GM08714 (cell line): ENCODE results near the gene OSTN.

Experiments used
- H3K4me3 ChIP-seq: fragments of 200-500 bp; sonication (Bioruptor generic); 2 replicates; pipeline ENCODE4 v1.5.1; 2014; ENCODE audit warnings: mild to moderate bottlenecking, low read length, inconsistent platforms
- ZNF274 ChIP-seq: IDR thresholded peaks from 2 replicates; pipeline ENCODE4 v1.6.1; 2012; ENCODE audit warnings: mild to moderate bottlenecking, low read depth, low read length

The OSTN gene

DNA sequence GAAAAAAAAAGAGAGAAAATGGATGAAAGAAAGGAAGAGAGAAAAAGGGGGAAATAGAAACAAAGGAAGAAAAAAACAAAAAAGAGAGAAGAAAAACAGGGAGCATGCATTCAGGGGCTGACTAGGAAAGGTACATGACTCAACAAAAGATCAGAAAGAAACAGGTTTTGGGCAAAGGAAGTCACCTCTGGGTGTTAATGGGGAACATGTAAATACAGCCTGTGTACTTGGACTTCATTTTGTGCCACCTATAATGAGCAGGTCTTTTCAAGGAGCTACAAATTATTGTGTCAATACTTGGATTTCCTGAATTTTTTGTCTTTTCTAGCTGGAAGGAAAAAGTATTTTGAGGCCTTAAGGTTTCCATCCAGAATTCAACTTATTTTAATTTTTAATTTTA lies 76.7 kb downstream of the OSTN start:
- H3K4me3 ChIP-seq, result no peak overlapping the region
- TF ChIP-seq ZNF274, result no peak

GRCh38 chr3:191280111-191280510 lies 81.1 kb downstream of the OSTN start:
- TF ChIP-seq ZNF274, result no peak
- no peak overlapping the region for H3K4me3 ChIP-seq

- no peak overlapping the region for H3K4me3 ChIP-seq
- TF ChIP-seq ZNF274, result no peak
These were observed 81.8 kb downstream of the OSTN start for GRCh38 chr3:191280882-191281281.

DNA sequence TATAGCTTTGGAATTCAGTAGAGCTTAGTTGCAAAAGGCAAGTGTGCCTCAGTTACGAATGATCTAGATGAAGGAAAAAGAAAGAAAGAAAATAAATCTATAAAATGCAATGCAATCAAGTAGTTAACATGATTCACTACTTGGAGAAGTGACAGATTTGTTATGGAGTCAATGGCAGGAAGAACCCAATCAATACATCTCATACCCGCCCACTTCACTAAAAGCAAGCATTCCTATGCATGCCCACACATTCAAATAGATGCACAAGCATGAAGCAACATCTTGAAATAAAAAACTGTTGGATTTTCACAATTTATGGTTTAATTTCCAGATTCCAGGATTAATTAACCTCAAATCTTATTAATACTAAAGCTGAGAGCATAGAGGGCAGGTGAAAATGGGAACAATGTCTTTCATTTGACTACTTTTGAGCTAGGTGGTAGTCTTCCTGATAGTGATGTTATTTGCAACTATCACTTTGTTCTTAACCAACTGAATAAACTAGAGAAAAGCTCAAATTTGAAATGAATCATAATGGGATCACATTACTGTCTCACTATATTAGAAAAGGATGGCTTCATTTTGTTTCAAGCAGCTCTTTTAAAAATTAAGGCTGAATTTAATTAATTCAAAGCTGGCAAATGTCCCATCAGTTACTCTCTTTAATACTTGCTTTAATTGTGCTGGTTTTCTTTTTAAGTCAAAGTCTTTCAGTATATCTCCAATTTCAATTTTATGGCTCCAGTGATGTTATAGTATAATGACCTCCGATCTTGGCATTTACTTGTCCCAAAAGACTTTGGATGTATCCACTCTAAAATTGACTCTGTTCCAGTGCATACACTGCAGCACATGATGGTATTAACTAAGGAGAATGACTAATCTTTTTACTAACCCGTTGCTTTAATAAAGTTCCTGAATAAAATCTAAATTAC lies 83.5 kb downstream of the OSTN start:
- no peak for TF ChIP-seq ZNF274

DNA sequence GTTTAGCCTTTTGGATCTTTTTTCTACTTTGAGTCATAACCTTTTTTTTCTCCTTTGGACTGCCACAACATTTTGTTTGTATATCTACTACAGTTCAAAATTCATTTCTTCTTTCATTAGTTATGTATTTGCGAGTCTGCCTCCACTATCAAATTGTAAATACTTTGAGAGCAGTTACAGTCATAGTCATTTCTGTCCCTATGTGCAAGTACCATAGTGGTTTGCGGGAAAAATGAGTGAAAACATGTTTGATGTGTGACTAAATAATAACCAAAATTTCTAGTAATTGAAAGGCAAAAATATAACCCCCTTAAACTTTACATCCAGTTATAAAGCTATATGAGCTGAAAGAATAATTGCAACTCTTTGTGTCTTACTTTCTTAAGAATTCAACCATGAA lies 84.4 kb downstream of the OSTN start:
- H3K4me3 ChIP-seq, result no peak overlapping the region
- TF ChIP-seq ZNF274, result no peak

More for the DNA sequence above, 83.5 kb downstream of the OSTN start:
- H3K4me3 ChIP-seq, result no peak overlapping the region

- no peak for TF ChIP-seq ZNF274
- H3K4me3 ChIP-seq, result no peak overlapping the region
These were observed 91.4 kb downstream of the OSTN start for GRCh38 chr3:191290311-191291025.

- no peak overlapping the region for H3K4me3 ChIP-seq
- no peak for TF ChIP-seq ZNF274
These were observed 93.4 kb downstream of the OSTN start for GRCh38 chr3:191292243-191293015.

- H3K4me3 ChIP-seq, result no peak overlapping the region
- no peak for TF ChIP-seq ZNF274
These were observed 95.2 kb downstream of the OSTN start for GRCh38 chr3:191294291-191294690.

DNA sequence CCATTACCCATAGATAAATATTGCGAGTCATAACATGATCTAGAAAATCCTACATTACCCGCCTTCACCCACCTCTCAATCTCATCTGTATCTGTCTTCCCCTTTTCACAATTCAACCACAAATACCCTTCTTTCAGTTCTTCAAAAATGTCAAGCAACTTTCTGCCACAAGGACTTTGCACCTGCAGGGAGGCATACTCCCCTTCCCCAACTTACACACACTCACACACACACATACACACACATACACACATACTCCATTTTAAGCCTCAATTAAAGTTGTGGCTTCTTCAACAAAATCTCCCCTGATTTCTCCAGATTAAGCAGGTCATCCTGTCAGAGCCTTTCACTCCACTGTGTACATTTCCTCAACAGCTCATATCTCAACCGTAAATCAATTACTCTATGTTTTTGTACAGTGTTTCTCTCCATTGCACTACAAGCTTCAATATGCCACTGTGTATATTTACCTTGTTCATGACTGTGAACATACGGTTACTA lies 97.0 kb downstream of the OSTN start:
- H3K4me3 ChIP-seq, result no peak overlapping the region
- TF ChIP-seq ZNF274, result no peak

DNA sequence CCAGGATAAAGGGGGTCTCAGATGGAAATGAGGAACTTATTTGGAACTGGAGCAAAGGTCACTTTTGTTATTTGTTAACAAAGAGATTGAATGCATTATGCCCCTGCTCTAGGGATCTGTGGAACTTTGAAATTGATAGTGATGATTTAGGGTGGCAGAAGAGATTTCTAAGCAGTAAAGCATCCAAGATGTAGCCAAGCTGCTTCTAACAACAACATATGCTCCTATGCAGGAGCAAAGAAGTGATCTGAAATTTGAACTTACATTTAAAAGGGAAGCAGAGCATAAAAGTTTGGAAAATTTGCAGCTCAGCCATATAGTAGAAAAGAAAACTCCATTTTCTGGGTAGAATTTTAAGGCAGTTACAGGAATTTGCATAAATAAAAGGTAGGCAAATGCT lies 99.8 kb downstream of the OSTN start:
- TF ChIP-seq ZNF274, result no peak

DNA sequence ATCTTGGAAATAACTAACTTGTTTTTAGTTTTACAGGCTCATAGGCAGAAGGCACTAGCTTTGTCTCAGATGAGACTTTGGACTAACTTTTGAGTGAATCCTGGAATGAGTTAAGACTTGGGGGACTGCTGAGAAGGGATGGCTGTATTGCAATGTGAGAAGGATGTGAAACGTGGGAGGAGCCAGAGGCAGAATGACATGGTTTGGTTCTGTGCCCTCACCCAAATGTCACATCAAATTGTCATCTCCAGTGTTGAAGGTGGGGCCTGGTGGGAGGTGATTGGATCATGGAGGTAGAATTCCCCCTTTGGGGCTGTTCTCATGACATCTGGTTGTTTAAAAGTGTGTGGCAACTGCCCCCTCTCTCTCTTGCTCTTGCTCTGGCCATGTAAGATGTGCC lies 101.4 kb downstream of the OSTN start:
- peak overlapping the region; percentile 11; the same call in 1 of the 2 replicates for H3K4me3 ChIP-seq
- no peak for TF ChIP-seq ZNF274

More for the DNA sequence above, 99.8 kb downstream of the OSTN start:
- no peak overlapping the region for H3K4me3 ChIP-seq

DNA sequence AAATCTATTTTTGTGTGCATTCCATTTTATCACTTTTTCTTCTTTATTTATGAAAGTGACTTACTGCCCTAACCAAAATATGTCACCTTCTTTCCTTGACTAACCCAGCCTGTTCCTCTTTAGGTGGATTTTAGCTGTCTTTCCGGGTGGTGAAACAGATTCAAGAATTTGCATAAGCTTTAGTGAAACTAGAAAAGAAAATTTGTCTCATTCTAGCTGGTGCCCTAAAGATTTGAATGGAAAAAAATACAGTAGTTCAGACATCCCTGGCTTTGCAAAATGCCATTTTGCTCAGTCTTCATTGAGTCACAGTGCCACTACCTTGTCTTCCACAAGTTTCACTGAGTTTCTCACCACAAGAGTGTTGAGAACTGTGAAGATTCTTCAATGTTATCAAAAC lies 102.0 kb downstream of the OSTN start:
- no peak for TF ChIP-seq ZNF274
- no peak overlapping the region for H3K4me3 ChIP-seq

DNA sequence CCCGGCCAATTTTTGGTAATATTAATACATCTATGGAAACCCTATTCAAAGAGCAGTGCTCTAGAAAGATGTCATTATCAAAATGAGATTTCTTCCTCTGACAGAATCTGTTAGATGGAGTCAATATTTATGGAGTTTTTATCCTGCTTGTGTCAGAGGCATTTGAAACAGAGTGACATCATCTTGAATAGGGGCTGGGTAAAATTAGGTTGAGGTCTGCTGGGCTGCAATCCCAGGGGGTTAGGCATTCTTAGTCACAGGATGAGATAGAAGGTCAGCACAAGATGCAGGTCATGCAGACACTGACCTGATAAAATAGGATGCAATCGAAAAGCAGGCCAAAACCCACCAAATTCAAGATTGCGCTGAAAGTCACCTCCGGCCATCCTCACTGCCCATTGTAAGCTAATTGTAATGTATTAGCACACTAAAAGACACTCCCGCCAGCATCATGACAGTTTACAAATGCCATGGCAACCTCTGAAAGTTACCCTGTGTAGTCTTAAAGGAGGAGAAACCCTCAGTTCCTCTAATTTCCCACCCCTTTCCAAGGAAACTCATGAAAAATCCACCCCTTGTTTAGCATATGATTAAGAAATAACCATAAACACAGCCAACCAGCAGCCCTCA lies 102.9 kb downstream of the OSTN start:
- H3K4me3 ChIP-seq, result no peak overlapping the region
- TF ChIP-seq ZNF274, result no peak

- no peak overlapping the region for H3K4me3 ChIP-seq
- no peak for TF ChIP-seq ZNF274
These were observed 103.4 kb downstream of the OSTN start for GRCh38 chr3:191302451-191302850.
